ENCODE measurements around the gene PITHD1. TPM values are rescaled to one million over a fixed set of nuclear protein-coding genes. Genes with fewer than 3 reads are reported as not detected.

Gene PITHD1
- total and polyA plus RNA-seq, 2 of the 8 experiments (the other 6 are each of a cell fraction or from before 2014, with no cell fraction given) = 67.4 to 68.8 TPM

- Histone ChIP-seq H3K4ac (replicated peaks; ENCODE audit: insufficient read length, low read depth, low read length) (no peak overlapping the region), H4K20me1 (replicated peaks in 1 of 2; ENCODE audit: control insufficient read depth in 1 of 2, insufficient read depth in 2 of 2, low read length in 2 of 2) (peaks cover 0 to 3% of the 10 kb centered on the region in 2 experiments)
- POLR2A ChIA-PET (ENCODE audit: partially characterized antibody) = interaction anchor here (0.6 to 12.5 kb wide), 6 partner anchors 14 to 149 kb away, joined by 3 to 192 read pairs (median 4); partner anchors contain the start of genes GALE, LYPLA2 and RPL11
- TF ChIP-seq POLR2A (IDR thresholded peaks at IDR 0.05; ENCODE audit: control extremely low read depth in 1 of 2, low read depth in 2 of 2, low read length in 2 of 2) = no peak
- no peak for TF ChIP-seq CTBP2 (IDR thresholded peaks at IDR 0.05; ENCODE audit: borderline replicate concordance, insufficient read depth, insufficient read length, low read length)
- TF ChIP-seq KDM1A (IDR thresholded peaks at IDR 0.05; ENCODE audit: borderline replicate concordance, low read length) = no peak
- TF ChIP-seq YY1 (IDR thresholded peaks at IDR 0.05; ENCODE audit: low read depth, low read length) = no peak
- no peak for TF ChIP-seq NANOG (IDR thresholded peaks at IDR 0.05; ENCODE audit: insufficient read depth, low read depth, low read length, poor library complexity, severe bottlenecking)
- TF ChIP-seq SP4 (IDR thresholded peaks at IDR 0.05; ENCODE audit: low read length) = no peak
- TF ChIP-seq EZH2 (IDR thresholded peaks at IDR 0.05; ENCODE audit: low read depth, low read length, severe bottlenecking) = no peak
- TF ChIP-seq SP2 (IDR thresholded peaks at IDR 0.05; ENCODE audit: low read length) = no peak
- no peak for TF ChIP-seq SP1 (IDR thresholded peaks at IDR 0.05; ENCODE audit: low read depth, low read length)
- TF ChIP-seq RXRA (IDR thresholded peaks at IDR 0.05; ENCODE audit: insufficient read depth, low read depth, low read length) = no peak
- TF ChIP-seq EP300 (IDR thresholded peaks at IDR 0.05; ENCODE audit: borderline replicate concordance in 1 of 2, low read depth in 2 of 2, low read length in 2 of 2) = no peak
- no peak for TF ChIP-seq SIRT6 (IDR thresholded peaks at IDR 0.05; ENCODE audit: low read length)
- TF ChIP-seq POLR2AphosphoS5 (IDR thresholded peaks at IDR 0.05; ENCODE audit: low read depth, low read length) = no peak
- no peak for TF ChIP-seq ZNF274 (IDR thresholded peaks at IDR 0.05; ENCODE audit: borderline replicate concordance, extremely low read depth, low read length)
Measured at GRCh38 chr1:23779826-23780371, 1.7 kb downstream of the PITHD1 start.

More at GRCh38 chr1:23779826-23780371, 1.7 kb downstream of the PITHD1 start:
- Histone ChIP-seq H3K4me3 (ENCODE audit: extremely low read depth in 1 of 4, insufficient read depth in 2 of 4, low read depth in 3 of 4, low read length in 4 of 4) (no peak overlapping the region), H3K23ac (ENCODE audit: insufficient read length) (no peak overlapping the region), H4K8ac (ENCODE audit: extremely low read depth, insufficient read depth, low read length) (no peak overlapping the region), H2BK12ac (ENCODE audit: low read depth, low read length) (no peak overlapping the region), H2AK5ac (ENCODE audit: low read depth, low read length) (no peak overlapping the region), H2BK20ac (ENCODE audit: low read length) (no peak overlapping the region), H2AFZ (ENCODE audit: low read length) (no peak overlapping the region), H2BK120ac (replicated peaks; ENCODE audit: low read depth, low read length) (no peak overlapping the region), H2BK15ac (ENCODE audit: low read length) (no peak overlapping the region), H3K14ac (ENCODE audit: insufficient read length) (no peak overlapping the region), H3K23me2 (ENCODE audit: low read depth, low read length) (peaks cover 6% of the 10 kb centered on the region; the same call in 1 of the 2 replicates), H3K27ac (ENCODE audit: low read depth, low read length) (no peak overlapping the region), H3K9ac (replicated peaks in 1 of 4; ENCODE audit: extremely low read depth in 1 of 4, low read depth in 3 of 4, low read length in 3 of 4) (no peak overlapping the region), H3K79me1 (ENCODE audit: low read depth, low read length) (0 out of 2 replicates have a peak, but pooled peaks cover 4% of the 10 kb centered on the region), H4K91ac (replicated peaks; ENCODE audit: insufficient read length, low read length) (no peak overlapping the region), H3K4me1 (replicated peaks in 1 of 4; ENCODE audit: control insufficient read depth in 3 of 4, insufficient read depth in 4 of 4, low read length in 3 of 4) (peaks cover 0 to 5% (median 3%) of the 10 kb centered on the region in 4 experiments; a peak in 3 of 7 replicates), H3K56ac (replicated peaks; ENCODE audit: insufficient read length, low read depth, low read length) (no peak overlapping the region), H3K18ac (ENCODE audit: extremely low read depth, low read length) (no peak overlapping the region), H4K5ac (ENCODE audit: insufficient read length, low read depth, low read length) (no peak overlapping the region), H3K79me2 (ENCODE audit: control insufficient read depth in 1 of 2, insufficient read depth in 2 of 2, low read length in 2 of 2) (peaks cover 12 to 34% of the 10 kb centered on the region in 2 experiments), H3K27me3 (replicated peaks in 1 of 4; ENCODE audit: control insufficient read depth in 3 of 4, extremely low read depth in 1 of 4, insufficient read depth in 3 of 4, low read length in 3 of 4) (no peaks in the 10 kb centered on the region), H3K9me3 (ENCODE audit: insufficient read depth in 2 of 2, low read depth in 1 of 2, low read length in 1 of 2) (no peaks in the 10 kb centered on the region), H2BK5ac (ENCODE audit: low read depth, low read length) (no peak overlapping the region), H3K36me3 (ENCODE audit: control insufficient read depth in 2 of 4, insufficient read depth in 4 of 4, low read length in 3 of 4) (peaks cover 0 to 12% (median 5%) of the 10 kb centered on the region in 4 experiments; a peak in 3 of 8 replicates), H3K4me2 (ENCODE audit: insufficient read depth in 1 of 2, low read depth in 2 of 2, low read length in 2 of 2) (peak overlapping the region in 1 of 2 experiments; percentile 88; a peak in 1 of 4 replicates)
- FAIRE-seq (no peak), DNase-seq (ENCODE audit: low read depth in 1 of 2, low spot score in 2 of 2) (no peak)
- WGBS, 2 experiments (ENCODE audit: extremely low coverage in 1 of 2, insufficient coverage in 1 of 2, insufficient read length in 1 of 2, insufficient replicate concordance in 2 of 2, low coverage in 1 of 2, low lambda C conversion rate in 2 of 2, missing lambda C conversion rate in 1 of 2) = 91% methylated on average over 3 of the region's 3 CpGs; no CpG with 5 or more reads in 1 of the 2 experiments
- CTCF ChIA-PET (ENCODE audit: partially characterized antibody) = interaction anchor here (0.6 to 3.5 kb wide), 4 partner anchors 9 to 31 kb away, joined by 3 to 16 read pairs (median 4); partner anchors contain the start of gene LYPLA2
